IMR-90 (cell line): ENCODE data around the gene HAX1. TPM values are rescaled to one million over a fixed set of nuclear protein-coding genes. Genes with fewer than 3 reads are reported as not detected.
"Not testable (repeated sequence)": the region's sequence is repeated elsewhere in the genome, so short reads cannot be mapped to it uniquely, and the experiment has no call there.

Experiments
- ATAC-seq: fragments of 200-7000 bp; cut with Tn5 transposase; 2 replicates; pipeline ENCODE4 v1.9.1; 2020; ENCODE audit warnings: low read depth, mild to moderate bottlenecking, moderate library complexity
- BruUV-seq: library from RNA; stranded (reverse); fragments of 400-500 nt; replicated peaks from 2 replicates; lab custom pipeline; 2021; lab: Mats Ljungman, UMichigan
- CTCF ChIA-PET: fragments of 300-600 bp; formaldehyde crosslinking; extraction: SDS; loops from one replicate; lab custom pipeline; 2021; ENCODE audit warnings: antibody characterized with exemption; lab: Yijun Ruan, JAX
- POLR2A ChIA-PET: fragments of 300-600 bp; sonication (Branson Sonifier 250); formaldehyde crosslinking; loops from one replicate; lab custom pipeline; 2022; ENCODE audit warnings: antibody characterized with exemption; ENCODE audit not compliant: unreplicated experiment; lab: Charles Lee
- DNase-seq: peaks from one replicate; pipeline ENCODE4 v3.0.0; 2013
- H2AFZ ChIP-seq: replicated peaks from 2 replicates; pipeline ENCODE3; 2013; ENCODE audit warnings: low read length, mild to moderate bottlenecking; ENCODE audit not compliant: poor library complexity
- H2AK5ac ChIP-seq: 2 replicates; pipeline ENCODE4 v1.6.1; 2013; ENCODE audit warnings: low read depth, low read length, inconsistent platforms
- H2AK9ac ChIP-seq: replicated peaks from 2 replicates; pipeline ENCODE3; 2013; ENCODE audit warnings: mild to moderate bottlenecking, low read depth, low read length, moderate library complexity; ENCODE audit not compliant: poor library complexity
- H2BK120ac ChIP-seq: 2 replicates; pipeline ENCODE4 v1.6.1; 2013; ENCODE audit warnings: low read depth, low read length, inconsistent platforms
- H2BK15ac ChIP-seq: 3 replicates; pipeline ENCODE4 v1.6.1; 2013; ENCODE audit warnings: low read depth, low read length, inconsistent platforms
- H2BK20ac ChIP-seq: 2 replicates; pipeline ENCODE4 v1.6.1; 2013; ENCODE audit warnings: low read depth, mild to moderate bottlenecking, inconsistent platforms, low read length, moderate library complexity
- H2BK5ac ChIP-seq: 2 replicates; pipeline ENCODE4 v1.6.1; 2013; ENCODE audit warnings: mild to moderate bottlenecking, low read depth, low read length, inconsistent platforms; ENCODE audit not compliant: poor library complexity, severe bottlenecking
- H3K14ac ChIP-seq: replicated peaks from 2 replicates; pipeline ENCODE4 v1.6.1; 2013; ENCODE audit warnings: low read depth, low read length, inconsistent platforms
- H3K18ac ChIP-seq: 2 replicates; pipeline ENCODE4 v1.6.1; 2013; ENCODE audit warnings: low read depth, low read length, control low read depth
- H3K23ac ChIP-seq: 2 replicates; pipeline ENCODE4 v1.6.1; 2013; ENCODE audit warnings: low read depth, low read length, inconsistent platforms
- H3K27ac ChIP-seq: 2 replicates; pipeline ENCODE4 v1.5.1; 2013; ENCODE audit warnings: mild to moderate bottlenecking, control low read depth, low read length; ENCODE audit not compliant: insufficient read depth
- H3K27me3 ChIP-seq: 2 replicates; pipeline ENCODE4 v1.6.1; 2013; ENCODE audit warnings: low read length; ENCODE audit not compliant: control insufficient read depth, insufficient read depth
- H3K36me3 ChIP-seq: 2 replicates; pipeline ENCODE4 v1.6.1; 2013; ENCODE audit warnings: low read length, mixed read lengths; ENCODE audit not compliant: control insufficient read depth, insufficient read depth
- H3K4ac ChIP-seq: 2 replicates; pipeline ENCODE4 v1.6.1; 2013; ENCODE audit warnings: low read depth, low read length, inconsistent platforms
- H3K4me1 ChIP-seq: 2 replicates; pipeline ENCODE4 v1.6.1; 2013; ENCODE audit warnings: low read length, mixed read lengths; ENCODE audit not compliant: control insufficient read depth, insufficient read depth
- H3K4me2 ChIP-seq: 2 replicates; pipeline ENCODE4 v1.6.1; 2013; ENCODE audit warnings: low read depth, mild to moderate bottlenecking, control low read depth, low read length, moderate library complexity
- H3K4me3 ChIP-seq: 2 replicates; pipeline ENCODE4 v1.5.1; 2013; ENCODE audit warnings: low read depth, mild to moderate bottlenecking, control low read depth, low read length, moderate library complexity; ENCODE audit not compliant: insufficient read depth
- H3K56ac ChIP-seq: 2 replicates; pipeline ENCODE4 v1.6.1; 2013; ENCODE audit warnings: low read length, inconsistent platforms; ENCODE audit not compliant: insufficient read depth; ENCODE audit errors: extremely low read depth
- H3K79me1 ChIP-seq, 2 experiments: 2 replicates each; pipeline ENCODE4 v1.6.1; 2013; ENCODE audit warnings: low read length in 2 of 2, inconsistent platforms in 1 of 2, low read depth in 1 of 2
- H3K9ac ChIP-seq: 2 replicates; pipeline ENCODE4 v1.6.1; 2013; ENCODE audit warnings: low read depth, low read length, control low read depth
- H3K9me1 ChIP-seq: 2 replicates; pipeline ENCODE4 v1.6.1; 2013; ENCODE audit warnings: low read length, inconsistent platforms; ENCODE audit not compliant: insufficient read depth
- H3K9me3 ChIP-seq: 2 replicates; pipeline ENCODE4 v1.6.1; 2013; ENCODE audit warnings: low read length; ENCODE audit not compliant: control insufficient read depth, insufficient read depth
- H4K20me1 ChIP-seq: 2 replicates; pipeline ENCODE4 v1.6.1; 2013; ENCODE audit warnings: low read length, inconsistent platforms; ENCODE audit not compliant: insufficient read depth
- H4K5ac ChIP-seq: 2 replicates; pipeline ENCODE4 v1.6.1; 2013; ENCODE audit warnings: mild to moderate bottlenecking, low read depth, low read length, control low read depth
- H4K8ac ChIP-seq, 2 experiments: 2 replicates each; pipeline ENCODE4 v1.6.1; 2013; ENCODE audit warnings: low read depth in 2 of 2, low read length in 2 of 2, control low read depth in 1 of 2, inconsistent platforms in 1 of 2
- H4K91ac ChIP-seq: 2 replicates; pipeline ENCODE4 v1.6.1; 2013; ENCODE audit warnings: low read depth, low read length, inconsistent platforms; ENCODE audit not compliant: insufficient read depth
- BHLHE40 ChIP-seq: fragments of 150-350 bp; IDR thresholded peaks from 2 replicates; pipeline ENCODE4 v1.6.1; 2016; ENCODE audit warnings: mild to moderate bottlenecking, low read depth, low read length
- RCOR1 ChIP-seq: IDR thresholded peaks from 2 replicates; pipeline ENCODE4 v1.6.1; 2012; ENCODE audit warnings: mild to moderate bottlenecking, low read length, improper control_type of control experiment; ENCODE audit not compliant: insufficient replicate concordance
- WGBS, 2 experiments: methylation state at CpG; one replicate each; pipeline versions ENCODE4 v1.1.5 to v1.1.7; 2013; ENCODE audit warnings: missing lambda C conversion rate in 2 of 2; ENCODE audit not compliant: insufficient read length in 1 of 2; ENCODE audit errors: extremely low coverage in 2 of 2; 5-methylcytosine and 5-hydroxymethylcytosine counted together
- dilution Hi-C: fragments of 300-500 bp; cut with HindIII; formaldehyde crosslinking; loops from one replicate; pipeline ENCODE4 v1.14.3; 2018; ENCODE audit warnings: low sequenced_read_pairs; ENCODE audit not compliant: unreplicated experiment
- in situ Hi-C: fragments of 300-500 bp; cut with MboI; formaldehyde crosslinking; loops from 3 replicates; pipeline ENCODE4 v1.14.3; 2019; ENCODE audit warnings: low sequenced_read_pairs, inconsistent platforms, mixed read lengths
- intact Hi-C: fragments of 100-400 bp; cut with micrococcal nuclease; formaldehyde crosslinking; loops from 2 replicates; pipeline ENCODE4 v1.10.0; 2022
- polyA plus RNA-seq, 3 experiments: library from polyadenylated mRNA; depleted of rRNA; stranded (reverse); fragments of >200 nt; gene quantifications; 2 replicates each; pipeline ENCODE4 v1.2.3, GENCODE V29; 2012; ENCODE audit warnings: low replicate concordance in 1 of 3
- total RNA-seq: library from RNA; depleted of rRNA; stranded (reverse); fragments of >200 nt; gene quantifications from 2 replicates; pipeline ENCODE4 v1.2.3, GENCODE V29; 2012

HAX1 gene
- total and polyA plus RNA-seq, 2 of the 4 experiments (the other 2 are of a cell fraction), result 117 to 146 TPM

- DNase-seq (peak; percentile 38), ATAC-seq (no peak)
- Histone ChIP-seq H4K91ac (no peak within 1 kb of the TSS), H3K4me1 (no peaks in the 10 kb centered on the region; the same call in 1 of the 2 replicates), H3K36me3 (no peaks in the 10 kb centered on the region), H3K79me1 (peaks cover 3 to 8% of the 10 kb centered on the region in 2 experiments; a peak in 3 of 4 replicates), H3K4me3 (no peak within 1 kb of the TSS), H3K9me1 (0 out of 2 replicates have a peak, but pooled peaks cover 6% of the 10 kb centered on the region), H2BK5ac (no peak within 1 kb of the TSS), H2AK9ac (no peak within 1 kb of the TSS), H3K18ac (no peak within 1 kb of the TSS), H4K20me1 (no peaks in the 10 kb centered on the region), H4K8ac (no peak within 1 kb of the TSS), H3K4ac (no peak within 1 kb of the TSS), H3K56ac (no peak within 1 kb of the TSS), H2AFZ (no peak within 1 kb of the TSS), H2BK15ac (no peak within 1 kb of the TSS), H3K4me2 (no peak within 1 kb of the TSS), H3K9me3 (peaks cover 5% of the 10 kb centered on the region), H3K14ac (no peak within 1 kb of the TSS), H3K27ac (no peak within 1 kb of the TSS), H2AK5ac (no peak within 1 kb of the TSS), H2BK120ac (no peak within 1 kb of the TSS), H3K23ac (no peak within 1 kb of the TSS), H3K27me3 (peaks cover 17% of the 10 kb centered on the region; the same call in 1 of the 2 replicates), H3K9ac (no peak within 1 kb of the TSS), H2BK20ac (no peak within 1 kb of the TSS), H4K5ac (no peak within 1 kb of the TSS)
- WGBS, 2 experiments, result no CpG with 5 or more reads among the region's 9 CpGs
- CTCF ChIA-PET, result interaction anchor here (0.6 to 0.7 kb wide), 2 partner anchors 122 to 159 kb away, joined by 3 read pairs; no protein-coding TSS in a partner anchor
- BruUV-seq, result no TSS peak
- peak; percentile 85 for TF ChIP-seq BHLHE40
- TF ChIP-seq RCOR1, result no peak
- dilution Hi-C loops (no loop called here), intact Hi-C loops (no loop called here), in situ Hi-C loops (no loop called here)
- POLR2A ChIA-PET, result no interaction called here
These were observed 48.6 kb downstream of the HAX1 start, which contains the start of gene AQP10 for GRCh38 chr1:154320882-154321608. Gene AQP10, plus strand, starts transcription at chr1:154321093. Its CDS starts 63 bp downstream, at chr1:154321156.

DNA sequence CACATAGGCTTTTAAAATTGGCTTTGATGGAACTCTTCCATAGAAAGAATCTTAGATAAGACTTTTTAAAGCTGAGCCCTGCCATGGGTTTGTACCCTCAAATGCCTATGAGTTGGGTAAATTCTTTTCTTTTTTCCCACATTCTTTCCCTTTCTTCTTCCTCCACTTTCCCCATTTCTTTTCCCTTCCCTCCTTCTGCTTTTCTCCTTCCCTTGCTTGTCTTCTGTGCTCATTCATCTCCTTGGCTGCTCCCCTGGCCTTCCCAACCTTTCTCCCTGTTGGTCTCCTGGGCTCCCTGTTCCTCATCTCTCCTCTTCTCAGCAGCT lies 49.1 kb downstream of the HAX1 start:
- H3K18ac ChIP-seq, H2BK120ac ChIP-seq, H2BK15ac ChIP-seq, dilution Hi-C loops, H3K4ac ChIP-seq, H3K4me2 ChIP-seq, H2BK20ac ChIP-seq, intact Hi-C loops, H3K27ac ChIP-seq, ATAC-seq, H3K4me3 ChIP-seq, H4K91ac ChIP-seq, H2BK5ac ChIP-seq, H3K56ac ChIP-seq, H3K36me3 ChIP-seq, H3K9ac ChIP-seq, H3K4me1 ChIP-seq, DNase-seq, POLR2A ChIA-PET, BruUV-seq, H3K9me1 ChIP-seq, H4K20me1 ChIP-seq, H3K14ac ChIP-seq, H2AK5ac ChIP-seq, H3K23ac ChIP-seq, H4K8ac ChIP-seq, H4K5ac ChIP-seq, H3K9me3 ChIP-seq, in situ Hi-C loops, H2AK9ac ChIP-seq, H2AFZ ChIP-seq, CTCF ChIA-PET: not testable (repeated sequence)
- Histone ChIP-seq H3K27me3 (peaks cover 17% of the 10 kb centered on the region; the same call in 1 of the 2 replicates), H3K79me1 (peaks cover 4 to 14% of the 10 kb centered on the region in 2 experiments; a peak in 3 of 4 replicates)
